GM21367 (cell line): ENCODE results near the gene NFATC1.
A peak's percentile ranks its signal among the peaks of the same experiment; 100 is the strongest.

Experiments used
- ATAC-seq: cut with Tn5 transposase; IDR thresholded peaks from one replicate; pipeline ENCODE4 v1.9.1; 2021; ENCODE audit not compliant: unreplicated experiment

NFATC1 gene

DNA sequence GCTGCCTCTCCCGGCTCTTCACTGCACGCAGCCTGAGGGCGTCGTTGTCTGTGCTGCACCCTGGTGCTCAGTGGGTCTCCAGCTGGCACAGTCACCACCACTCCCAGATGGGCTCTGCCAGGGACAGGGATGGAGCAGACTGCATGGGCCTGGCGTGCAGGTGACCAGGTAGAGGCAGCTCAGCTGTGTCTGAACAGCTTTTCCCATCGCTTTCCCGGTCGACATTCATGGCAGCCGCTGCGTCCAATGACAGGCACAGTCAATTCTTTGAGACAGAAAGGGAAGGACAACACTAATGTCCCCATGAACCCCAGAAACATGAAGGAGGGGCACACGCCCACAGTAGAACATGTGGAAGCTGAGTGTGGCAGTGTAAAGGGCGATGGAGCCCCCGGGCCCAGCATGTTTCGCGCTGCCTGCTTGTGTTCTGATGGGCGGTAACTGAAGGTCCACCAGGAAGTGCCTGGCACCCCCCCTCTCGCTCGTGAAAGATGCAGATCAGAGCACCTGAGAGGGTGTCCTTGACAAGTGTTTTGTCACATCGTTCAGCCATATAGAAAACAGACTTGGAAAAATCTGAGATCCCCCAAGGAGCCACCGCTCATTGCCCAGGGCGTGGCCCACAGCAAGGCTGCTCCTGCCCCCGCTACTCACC lies 122.4 kb downstream of the NFATC1 start:
- no peak for ATAC-seq

GRCh38 chr18:79518683-79519128 lies 123.0 kb downstream of the NFATC1 start:
- no peak for ATAC-seq

- no peak for ATAC-seq
Observed at GRCh38 chr18:79519751-79520477, 124.2 kb downstream of the NFATC1 start.

- ATAC-seq, result no peak
Observed at GRCh38 chr18:79520478-79521390, 125.0 kb downstream of the NFATC1 start.

GRCh38 chr18:79521416-79522205 lies 125.9 kb downstream of the NFATC1 start:
- no peak for ATAC-seq

GRCh38 chr18:79522451-79523205 lies 126.9 kb downstream of the NFATC1 start:
- ATAC-seq, result no peak

GRCh38 chr18:79523206-79523735 lies 127.5 kb downstream of the NFATC1 start:
- peak; percentile 25 for ATAC-seq

GRCh38 chr18:79523736-79524180 lies 128.0 kb downstream of the NFATC1 start:
- peak; percentile 54 for ATAC-seq

- ATAC-seq, result peak; percentile 12
Observed at GRCh38 chr18:79524181-79525078, 128.7 kb downstream of the NFATC1 start.

GRCh38 chr18:79525556-79526467 lies 130.1 kb downstream of the NFATC1 start:
- no peak for ATAC-seq

GRCh38 chr18:79526468-79527460 lies 131.0 kb downstream of the NFATC1 start:
- no peak for ATAC-seq

- no peak for ATAC-seq
Observed at GRCh38 chr18:79527656-79528315, 132.1 kb downstream of the NFATC1 start.

GRCh38 chr18:79528316-79528695 lies 132.6 kb downstream of the NFATC1 start:
- no peak for ATAC-seq

- ATAC-seq, result peak; percentile 32
Observed at GRCh38 chr18:79528846-79529245, 133.1 kb downstream of the NFATC1 start.

DNA sequence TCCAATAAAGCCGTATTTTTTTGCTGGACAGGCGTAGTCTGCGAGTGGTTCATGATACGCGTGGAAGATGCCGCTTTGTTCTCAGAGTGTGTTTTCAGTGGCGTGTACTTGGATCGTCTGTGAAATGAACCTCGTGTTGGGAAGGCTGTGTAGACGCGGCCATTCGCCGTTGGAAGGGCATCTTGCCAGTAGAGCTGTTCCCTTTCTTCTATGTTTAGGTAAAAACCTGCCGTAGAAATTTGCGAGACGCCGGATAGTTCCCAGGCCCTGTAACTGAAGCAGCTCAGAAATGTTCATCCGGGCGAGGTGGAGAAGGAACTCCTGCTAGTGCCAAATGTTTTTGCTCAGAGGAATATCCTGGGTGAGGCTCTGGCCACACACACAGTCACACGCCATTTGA lies 133.6 kb downstream of the NFATC1 start:
- no peak for ATAC-seq

- ATAC-seq, result no peak
Observed at GRCh38 chr18:79529991-79530390, 134.3 kb downstream of the NFATC1 start.
